ENCODE results near the gene BCL2L2. TPM values are rescaled to one million over a fixed set of nuclear protein-coding genes. Genes with fewer than 3 reads are reported as not detected.
"Not testable (repeated sequence)": the region's sequence is repeated elsewhere in the genome, so short reads cannot be mapped to it uniquely, and the experiment has no call there.

BCL2L2 gene
- total RNA-seq = 43.6 TPM
- 35.6 TPM for polyA plus RNA-seq (ENCODE audit: insufficient read depth, low read depth, low replicate concordance)
- long read RNA-seq, donor 1, partial matches to known transcripts = 0 of 3 reads
- long read RNA-seq, donor 1, other reads (novel, unspliced or antisense) = 0 of 3 reads
- long read RNA-seq, donor 2, partial matches to known transcripts = 9 of 12 reads
- long read RNA-seq, donor 2, other reads (novel, unspliced or antisense) = 0 of 12 reads
- long read RNA-seq, donor 3, partial matches to known transcripts = 0 of 3 reads
- long read RNA-seq, donor 3, other reads (novel, unspliced or antisense) = 0 of 3 reads
- long read RNA-seq, donor 4, partial matches to known transcripts = 5 of 7 reads
- long read RNA-seq, donor 4, other reads (novel, unspliced or antisense) = 0 of 7 reads
- long read RNA-seq, donor 5 = 0 reads
- long read RNA-seq, donor 6, partial matches to known transcripts = 0 of 1 reads
- long read RNA-seq, donor 6, other reads (novel, unspliced or antisense) = 0 of 1 reads
- long read RNA-seq, donor 7, partial matches to known transcripts = 0 of 9 reads
- long read RNA-seq, donor 7, other reads (novel, unspliced or antisense) = 5 of 9 reads
- long read RNA-seq, donor 8, partial matches to known transcripts = 0 of 3 reads
- long read RNA-seq, donor 8, other reads (novel, unspliced or antisense) = 0 of 3 reads
- long read RNA-seq, donor 9, partial matches to known transcripts = 0 of 2 reads
- long read RNA-seq, donor 9, other reads (novel, unspliced or antisense) = 0 of 2 reads
- long read RNA-seq, donor 10, partial matches to known transcripts = 0 of 3 reads
- long read RNA-seq, donor 10, other reads (novel, unspliced or antisense) = 0 of 3 reads

DNA sequence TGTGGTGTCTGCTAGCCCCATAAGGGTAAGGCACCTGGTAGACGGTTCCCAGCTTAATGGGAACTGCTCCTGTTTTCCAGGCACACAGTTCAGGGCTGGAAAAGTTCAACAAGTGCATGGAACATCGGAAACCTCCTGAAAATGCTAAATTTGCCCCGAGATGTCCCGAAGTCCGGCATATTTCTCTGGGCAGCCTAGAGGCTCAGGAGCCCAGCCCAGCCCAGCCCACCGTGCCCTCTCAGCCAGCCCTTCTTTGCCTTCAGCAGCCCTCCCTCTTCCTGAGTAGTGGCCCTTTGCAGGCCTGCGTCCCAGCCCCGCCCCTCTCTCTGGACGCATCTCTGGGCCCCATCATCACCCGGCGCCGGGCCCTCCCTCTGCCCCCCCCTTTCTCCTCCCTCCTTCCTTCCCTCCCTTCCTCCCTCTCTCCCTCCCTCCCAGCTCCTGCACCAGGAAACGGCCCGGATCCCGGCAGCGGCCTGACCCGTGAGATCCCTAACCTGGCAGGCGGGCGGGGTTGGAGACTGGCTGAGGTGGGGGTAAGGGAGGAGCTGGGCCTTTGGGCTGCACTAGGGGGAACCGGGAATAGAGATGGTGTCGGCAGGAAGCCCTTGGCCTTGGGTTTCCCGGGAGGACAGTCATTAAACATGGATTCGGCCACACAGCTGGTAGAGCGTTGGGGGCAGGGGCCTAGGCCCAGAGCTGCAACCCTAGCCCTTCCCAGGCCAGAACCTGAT is at the start of gene BCL2L2:
Gene BCL2L2 (plus strand): TSS at position 422 of the 734 bp plus-strand sequence. CDS start 935 bp downstream, outside the sequence.
- H3K27ac ChIP-seq (ENCODE audit: low read depth in 2 of 2, low read length in 2 of 2) = peak within 1 kb of the TSS; percentile 88 to 91
- intact Hi-C loops (cut with DNase I) = no loop called here
- H3K9ac ChIP-seq (ENCODE audit: low read length in 3 of 3) = peak within 1 kb of the TSS; percentile 79 to 98 (median 91)
- H3K9me3 ChIP-seq (ENCODE audit: control insufficient read depth in 2 of 3, insufficient read depth in 1 of 3, low read length in 3 of 3) = no peaks in the 10 kb centered on the region
- peak; percentile 96 to 97 (median 97) for DNase-seq
- no peaks in the 10 kb centered on the region for H3K27me3 ChIP-seq (ENCODE audit: control insufficient read depth, insufficient read depth, low read length)
- no peak for FAIRE-seq
- H3K4me3 ChIP-seq (ENCODE audit: low read length in 3 of 3) = peak within 1 kb of the TSS; percentile 81 to 89 (median 87)
- H3K4me1 ChIP-seq (ENCODE audit: control insufficient read depth in 2 of 3, insufficient read depth in 2 of 3, low read depth in 1 of 3, low read length in 3 of 3) = peaks cover 0 to 28% (median 20%) of the 10 kb centered on the region in 3 donors
- TF ChIP-seq, protein P1, sequence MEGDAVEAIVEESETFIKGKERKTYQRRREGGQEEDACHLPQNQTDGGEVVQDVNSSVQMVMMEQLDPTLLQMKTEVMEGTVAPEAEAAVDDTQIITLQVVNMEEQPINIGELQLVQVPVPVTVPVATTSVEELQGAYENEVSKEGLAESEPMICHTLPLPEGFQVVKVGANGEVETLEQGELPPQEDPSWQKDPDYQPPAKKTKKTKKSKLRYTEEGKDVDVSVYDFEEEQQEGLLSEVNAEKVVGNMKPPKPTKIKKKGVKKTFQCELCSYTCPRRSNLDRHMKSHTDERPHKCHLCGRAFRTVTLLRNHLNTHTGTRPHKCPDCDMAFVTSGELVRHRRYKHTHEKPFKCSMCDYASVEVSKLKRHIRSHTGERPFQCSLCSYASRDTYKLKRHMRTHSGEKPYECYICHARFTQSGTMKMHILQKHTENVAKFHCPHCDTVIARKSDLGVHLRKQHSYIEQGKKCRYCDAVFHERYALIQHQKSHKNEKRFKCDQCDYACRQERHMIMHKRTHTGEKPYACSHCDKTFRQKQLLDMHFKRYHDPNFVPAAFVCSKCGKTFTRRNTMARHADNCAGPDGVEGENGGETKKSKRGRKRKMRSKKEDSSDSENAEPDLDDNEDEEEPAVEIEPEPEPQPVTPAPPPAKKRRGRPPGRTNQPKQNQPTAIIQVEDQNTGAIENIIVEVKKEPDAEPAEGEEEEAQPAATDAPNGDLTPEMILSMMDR (IDR thresholded peaks at IDR 0.05; ENCODE audit: borderline replicate concordance, extremely low read depth, insufficient read depth) = peak; percentile 4
- peaks cover 2 to 32% (median 14%) of the 10 kb centered on the region in 3 donors for H3K36me3 ChIP-seq (ENCODE audit: control insufficient read depth in 2 of 3, insufficient read depth in 3 of 3, low read length in 3 of 3)

- TF ChIP-seq, protein P1 (IDR thresholded peaks at IDR 0.05; ENCODE audit: borderline replicate concordance, extremely low read depth, insufficient read depth) = no peak
- Histone ChIP-seq H3K9me3 (ENCODE audit: control insufficient read depth in 2 of 3, insufficient read depth in 1 of 3, low read length in 3 of 3) (no peaks in the 10 kb centered on the region), H3K27ac (ENCODE audit: low read depth in 2 of 2, low read length in 2 of 2) (peak overlapping the region in 1 of 2 donors; percentile 59), H3K9ac (ENCODE audit: low read length in 3 of 3) (no peak overlapping the region), H3K4me3 (ENCODE audit: low read length in 3 of 3) (no peak overlapping the region), H3K27me3 (ENCODE audit: control insufficient read depth, insufficient read depth, low read length) (no peaks in the 10 kb centered on the region), H3K4me1 (ENCODE audit: control insufficient read depth in 2 of 3, insufficient read depth in 2 of 3, low read depth in 1 of 3, low read length in 3 of 3) (no peaks in the 10 kb centered on the region), H3K36me3 (ENCODE audit: control insufficient read depth in 2 of 3, insufficient read depth in 3 of 3, low read length in 3 of 3) (no peaks in the 10 kb centered on the region)
- FAIRE-seq (no peak), DNase-seq (peak in 1 of 5 donors; percentile 18)
- intact Hi-C loops (cut with DNase I) = no loop called here
Measured at GRCh38 chr14:23258256-23258655, 48.4 kb upstream of the BCL2L2 start.

- intact Hi-C loops (cut with DNase I) = no loop called here
- no peak overlapping the region for H3K27ac ChIP-seq (ENCODE audit: low read depth in 2 of 2, low read length in 2 of 2)
- H3K36me3 ChIP-seq (ENCODE audit: control insufficient read depth in 2 of 3, insufficient read depth in 3 of 3, low read length in 3 of 3) = no peaks in the 10 kb centered on the region
- no peaks in the 10 kb centered on the region for H3K4me1 ChIP-seq (ENCODE audit: control insufficient read depth in 2 of 3, insufficient read depth in 2 of 3, low read depth in 1 of 3, low read length in 3 of 3)
- no peak overlapping the region for H3K4me3 ChIP-seq (ENCODE audit: low read length in 3 of 3)
- no peaks in the 10 kb centered on the region for H3K9me3 ChIP-seq (ENCODE audit: control insufficient read depth in 2 of 3, insufficient read depth in 1 of 3, low read length in 3 of 3)
- H3K27me3 ChIP-seq (ENCODE audit: control insufficient read depth, insufficient read depth, low read length) = no peaks in the 10 kb centered on the region
- TF ChIP-seq, protein P1 (IDR thresholded peaks at IDR 0.05; ENCODE audit: borderline replicate concordance, extremely low read depth, insufficient read depth) = no peak
- H3K9ac ChIP-seq (ENCODE audit: low read length in 3 of 3) = no peak overlapping the region
- DNase-seq (no peak), FAIRE-seq (no peak)
Measured at GRCh38 chr14:23259426-23259825, 47.2 kb upstream of the BCL2L2 start.

GRCh38 chr14:23260849-23261248 is 45.8 kb upstream of the BCL2L2 start:
- intact Hi-C loops (cut with DNase I); FAIRE-seq; H3K9me3 ChIP-seq (ENCODE audit: control insufficient read depth in 2 of 3, insufficient read depth in 1 of 3, low read length in 3 of 3); H3K36me3 ChIP-seq (ENCODE audit: control insufficient read depth in 2 of 3, insufficient read depth in 3 of 3, low read length in 3 of 3); H3K9ac ChIP-seq (ENCODE audit: low read length in 3 of 3); H3K4me1 ChIP-seq (ENCODE audit: control insufficient read depth in 2 of 3, insufficient read depth in 2 of 3, low read depth in 1 of 3, low read length in 3 of 3); H3K27me3 ChIP-seq (ENCODE audit: control insufficient read depth, insufficient read depth, low read length); DNase-seq: not testable (repeated sequence)
- H3K4me3 ChIP-seq (ENCODE audit: low read length in 3 of 3) = peak overlapping the region in 1 of 3 donors; percentile 32
- H3K27ac ChIP-seq (ENCODE audit: low read depth in 2 of 2, low read length in 2 of 2) = peak overlapping the region in 1 of 2 donors; percentile 78
